ENCODE results near the gene MARCHF2. TPM values are rescaled to one million over a fixed set of nuclear protein-coding genes. Genes with fewer than 3 reads are reported as not detected.

Gene MARCHF2
- total and polyA plus RNA-seq, 9 of the 15 experiments (the other 6 are each of a cell fraction or from before 2014, with no cell fraction given): 0.39 to 6.4 (median 2.2) TPM

DNA sequence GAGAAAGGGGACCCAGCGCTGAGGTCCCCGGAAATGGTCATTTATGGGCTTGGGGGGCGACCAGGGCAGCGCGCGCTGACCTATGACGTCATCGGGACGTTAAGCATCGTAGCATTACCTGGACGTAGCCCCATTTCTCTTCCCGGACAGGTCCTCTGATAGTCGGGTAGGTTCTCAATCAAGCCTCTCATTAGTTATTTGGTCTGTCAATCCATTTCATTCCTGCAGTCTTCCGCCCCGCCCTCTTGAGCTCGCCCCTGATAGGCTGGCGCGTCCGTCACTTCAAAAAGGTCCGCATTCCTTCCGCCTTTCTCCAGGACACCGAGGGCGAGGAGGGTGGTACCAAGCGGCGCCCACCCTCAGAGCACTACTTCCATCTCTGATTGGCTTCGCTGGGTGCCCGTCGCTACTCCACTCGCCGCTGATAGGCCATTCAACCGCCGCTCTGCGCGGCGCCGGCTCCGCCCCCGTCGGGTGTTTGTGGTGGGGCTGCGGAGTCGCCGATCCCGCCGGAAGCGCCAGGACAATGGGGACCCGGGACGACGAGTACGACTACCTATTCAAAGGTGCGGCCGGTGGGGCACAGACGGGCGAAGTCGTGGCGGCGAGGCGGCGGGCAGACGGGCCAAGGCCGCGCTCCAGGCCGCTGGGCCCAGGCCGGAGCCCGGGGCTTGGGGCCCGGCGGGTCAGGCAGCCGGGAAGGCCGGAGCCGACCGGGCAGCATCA lies 23.1 kb upstream of the MARCHF2 start, which contains the start of gene RAB11B (continued):
- TF ChIP-seq CXXC5 (CRISPR knock-in tag; IDR thresholded peaks at IDR 0.05): peak; percentile 98
- TF ChIP-seq HDAC3 (IDR thresholded peaks at IDR 0.05; ENCODE audit: borderline replicate concordance, partially characterized antibody): no peak
- peak; percentile 63 for TF ChIP-seq HCFC1 (IDR thresholded peaks at IDR 0.05; ENCODE audit: low read depth, low read length)
- TF ChIP-seq SMAD2 (IDR thresholded peaks at IDR 0.05; ENCODE audit: low read depth, low read length): no peak
- peak; percentile 74 for TF ChIP-seq ERF (CRISPR knock-in tag; IDR thresholded peaks at IDR 0.05)
- peak; percentile 93 for TF ChIP-seq NEUROD1 (IDR thresholded peaks at IDR 0.05; ENCODE audit: borderline replicate concordance, low read depth, low read length, partially characterized antibody)
- TF ChIP-seq, protein P1, sequence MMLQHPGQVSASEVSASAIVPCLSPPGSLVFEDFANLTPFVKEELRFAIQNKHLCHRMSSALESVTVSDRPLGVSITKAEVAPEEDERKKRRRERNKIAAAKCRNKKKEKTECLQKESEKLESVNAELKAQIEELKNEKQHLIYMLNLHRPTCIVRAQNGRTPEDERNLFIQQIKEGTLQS (IDR thresholded peaks at IDR 0.05): peak; percentile 100
- TF ChIP-seq, protein P1 (CRISPR knock-in tag; conservative IDR thresholded peaks at IDR 0.05): no peak; the same call in 1 of the 2 replicates
- TF ChIP-seq, protein P2, sequence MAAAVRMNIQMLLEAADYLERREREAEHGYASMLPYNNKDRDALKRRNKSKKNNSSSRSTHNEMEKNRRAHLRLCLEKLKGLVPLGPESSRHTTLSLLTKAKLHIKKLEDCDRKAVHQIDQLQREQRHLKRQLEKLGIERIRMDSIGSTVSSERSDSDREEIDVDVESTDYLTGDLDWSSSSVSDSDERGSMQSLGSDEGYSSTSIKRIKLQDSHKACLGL (CRISPR knock-in tag; IDR thresholded peaks at IDR 0.05; ENCODE audit: borderline replicate concordance, poor library complexity, severe bottlenecking): no peak
- peak; percentile 99 for TF ChIP-seq CREM (IDR thresholded peaks at IDR 0.05; ENCODE audit: low read depth)
- TF ChIP-seq, protein P3, sequence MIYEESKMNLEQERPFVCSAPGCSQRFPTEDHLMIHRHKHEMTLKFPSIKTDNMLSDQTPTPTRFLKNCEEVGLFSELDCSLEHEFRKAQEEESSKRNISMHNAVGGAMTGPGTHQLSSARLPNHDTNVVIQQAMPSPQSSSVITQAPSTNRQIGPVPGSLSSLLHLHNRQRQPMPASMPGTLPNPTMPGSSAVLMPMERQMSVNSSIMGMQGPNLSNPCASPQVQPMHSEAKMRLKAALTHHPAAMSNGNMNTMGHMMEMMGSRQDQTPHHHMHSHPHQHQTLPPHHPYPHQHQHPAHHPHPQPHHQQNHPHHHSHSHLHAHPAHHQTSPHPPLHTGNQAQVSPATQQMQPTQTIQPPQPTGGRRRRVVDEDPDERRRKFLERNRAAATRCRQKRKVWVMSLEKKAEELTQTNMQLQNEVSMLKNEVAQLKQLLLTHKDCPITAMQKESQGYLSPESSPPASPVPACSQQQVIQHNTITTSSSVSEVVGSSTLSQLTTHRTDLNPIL (CRISPR knock-in tag; IDR thresholded peaks at IDR 0.05): peak; percentile 87; the same call in 1 of the 2 replicates
- TF ChIP-seq NCOA6 (IDR thresholded peaks at IDR 0.05): no peak
- TF ChIP-seq, protein P4, sequence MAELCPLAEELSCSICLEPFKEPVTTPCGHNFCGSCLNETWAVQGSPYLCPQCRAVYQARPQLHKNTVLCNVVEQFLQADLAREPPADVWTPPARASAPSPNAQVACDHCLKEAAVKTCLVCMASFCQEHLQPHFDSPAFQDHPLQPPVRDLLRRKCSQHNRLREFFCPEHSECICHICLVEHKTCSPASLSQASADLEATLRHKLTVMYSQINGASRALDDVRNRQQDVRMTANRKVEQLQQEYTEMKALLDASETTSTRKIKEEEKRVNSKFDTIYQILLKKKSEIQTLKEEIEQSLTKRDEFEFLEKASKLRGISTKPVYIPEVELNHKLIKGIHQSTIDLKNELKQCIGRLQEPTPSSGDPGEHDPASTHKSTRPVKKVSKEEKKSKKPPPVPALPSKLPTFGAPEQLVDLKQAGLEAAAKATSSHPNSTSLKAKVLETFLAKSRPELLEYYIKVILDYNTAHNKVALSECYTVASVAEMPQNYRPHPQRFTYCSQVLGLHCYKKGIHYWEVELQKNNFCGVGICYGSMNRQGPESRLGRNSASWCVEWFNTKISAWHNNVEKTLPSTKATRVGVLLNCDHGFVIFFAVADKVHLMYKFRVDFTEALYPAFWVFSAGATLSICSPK (IDR thresholded peaks at IDR 0.05; ENCODE audit: borderline replicate concordance): no peak
- TF ChIP-seq, protein P5, sequence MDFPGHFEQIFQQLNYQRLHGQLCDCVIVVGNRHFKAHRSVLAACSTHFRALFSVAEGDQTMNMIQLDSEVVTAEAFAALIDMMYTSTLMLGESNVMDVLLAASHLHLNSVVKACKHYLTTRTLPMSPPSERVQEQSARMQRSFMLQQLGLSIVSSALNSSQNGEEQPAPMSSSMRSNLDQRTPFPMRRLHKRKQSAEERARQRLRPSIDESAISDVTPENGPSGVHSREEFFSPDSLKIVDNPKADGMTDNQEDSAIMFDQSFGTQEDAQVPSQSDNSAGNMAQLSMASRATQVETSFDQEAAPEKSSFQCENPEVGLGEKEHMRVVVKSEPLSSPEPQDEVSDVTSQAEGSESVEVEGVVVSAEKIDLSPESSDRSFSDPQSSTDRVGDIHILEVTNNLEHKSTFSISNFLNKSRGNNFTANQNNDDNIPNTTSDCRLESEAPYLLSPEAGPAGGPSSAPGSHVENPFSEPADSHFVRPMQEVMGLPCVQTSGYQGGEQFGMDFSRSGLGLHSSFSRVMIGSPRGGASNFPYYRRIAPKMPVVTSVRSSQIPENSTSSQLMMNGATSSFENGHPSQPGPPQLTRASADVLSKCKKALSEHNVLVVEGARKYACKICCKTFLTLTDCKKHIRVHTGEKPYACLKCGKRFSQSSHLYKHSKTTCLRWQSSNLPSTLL (IDR thresholded peaks at IDR 0.05): no peak
- no peak for TF ChIP-seq MXI1 (IDR thresholded peaks at IDR 0.05; ENCODE audit: low read depth, low read length)
- no peak for TF ChIP-seq NCOR1 (IDR thresholded peaks at IDR 0.05)
- no peak for TF ChIP-seq ZNF696 (CRISPR knock-in tag; conservative IDR thresholded peaks at IDR 0.05)
- TF ChIP-seq PHF21A (IDR thresholded peaks at IDR 0.05; ENCODE audit: borderline replicate concordance, low read depth): no peak
- no peak for TF ChIP-seq KAT2B (IDR thresholded peaks at IDR 0.05; ENCODE audit: low read depth, low read length)
- TF ChIP-seq MEIS2 (IDR thresholded peaks at IDR 0.05; ENCODE audit: partially characterized antibody): peak; percentile 99
- TF ChIP-seq TOE1 (IDR thresholded peaks at IDR 0.05; ENCODE audit: borderline replicate concordance): no peak; the same call in 1 of the 2 replicates
- no peak for TF ChIP-seq TOE1 (CRISPR knock-in tag; IDR thresholded peaks at IDR 0.05; ENCODE audit: borderline replicate concordance, low read depth)
